ENCODE results near the gene HSD17B14. TPM values are rescaled to one million over a fixed set of nuclear protein-coding genes. Genes with fewer than 3 reads are reported as not detected.

The HSD17B14 gene
- total RNA-seq, 4 donors from 2014 or later, result 6.4 to 19.0 (median 13.8) TPM

DNA sequence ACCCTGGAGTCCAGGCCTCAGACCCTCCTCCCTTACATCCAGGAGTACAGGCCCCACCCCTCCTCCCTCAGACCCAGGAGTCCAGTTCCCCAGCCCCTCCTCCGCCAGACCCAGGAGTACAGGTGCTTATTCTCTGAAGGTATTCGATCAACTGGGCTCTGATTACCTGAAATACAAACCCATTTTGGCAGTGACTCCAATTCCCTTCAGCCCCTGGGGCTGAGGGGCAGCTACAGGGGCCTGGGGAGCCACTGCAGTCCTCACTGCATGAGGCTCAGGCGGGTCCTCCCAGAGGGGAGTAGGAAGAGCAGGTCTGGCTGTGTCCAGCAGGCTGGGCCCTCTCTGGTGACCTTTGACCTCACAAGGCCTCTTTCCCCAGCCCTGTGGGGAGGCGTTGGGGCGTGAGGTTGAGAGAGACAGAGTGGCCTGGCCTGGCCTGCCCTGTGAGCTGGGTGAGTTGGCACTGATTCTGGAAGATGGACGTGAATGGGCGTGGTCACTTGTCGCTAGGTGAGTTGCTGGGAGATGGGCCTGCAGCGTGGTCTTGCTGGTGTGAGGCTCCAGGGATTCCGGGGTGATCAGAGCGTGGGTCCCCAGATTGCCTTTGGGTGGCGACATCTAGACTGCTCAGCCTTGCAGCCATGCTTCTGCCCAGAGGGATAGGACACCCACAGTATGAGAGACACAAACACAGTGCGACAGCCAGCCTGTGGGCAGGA lies 28.5 kb downstream of the HSD17B14 start:
- TF ChIP-seq, protein P1, sequence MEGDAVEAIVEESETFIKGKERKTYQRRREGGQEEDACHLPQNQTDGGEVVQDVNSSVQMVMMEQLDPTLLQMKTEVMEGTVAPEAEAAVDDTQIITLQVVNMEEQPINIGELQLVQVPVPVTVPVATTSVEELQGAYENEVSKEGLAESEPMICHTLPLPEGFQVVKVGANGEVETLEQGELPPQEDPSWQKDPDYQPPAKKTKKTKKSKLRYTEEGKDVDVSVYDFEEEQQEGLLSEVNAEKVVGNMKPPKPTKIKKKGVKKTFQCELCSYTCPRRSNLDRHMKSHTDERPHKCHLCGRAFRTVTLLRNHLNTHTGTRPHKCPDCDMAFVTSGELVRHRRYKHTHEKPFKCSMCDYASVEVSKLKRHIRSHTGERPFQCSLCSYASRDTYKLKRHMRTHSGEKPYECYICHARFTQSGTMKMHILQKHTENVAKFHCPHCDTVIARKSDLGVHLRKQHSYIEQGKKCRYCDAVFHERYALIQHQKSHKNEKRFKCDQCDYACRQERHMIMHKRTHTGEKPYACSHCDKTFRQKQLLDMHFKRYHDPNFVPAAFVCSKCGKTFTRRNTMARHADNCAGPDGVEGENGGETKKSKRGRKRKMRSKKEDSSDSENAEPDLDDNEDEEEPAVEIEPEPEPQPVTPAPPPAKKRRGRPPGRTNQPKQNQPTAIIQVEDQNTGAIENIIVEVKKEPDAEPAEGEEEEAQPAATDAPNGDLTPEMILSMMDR (IDR thresholded peaks at IDR 0.05; ENCODE audit: low read depth), result no peak

- TF ChIP-seq, protein P1 (IDR thresholded peaks at IDR 0.05; ENCODE audit: low read depth), result no peak
Measured at GRCh38 chr19:48806818-48807589, 29.3 kb downstream of the HSD17B14 start.

GRCh38 chr19:48806518-48806817 lies 29.8 kb downstream of the HSD17B14 start:
- TF ChIP-seq, protein P1 (IDR thresholded peaks at IDR 0.05; ENCODE audit: low read depth), result no peak

DNA sequence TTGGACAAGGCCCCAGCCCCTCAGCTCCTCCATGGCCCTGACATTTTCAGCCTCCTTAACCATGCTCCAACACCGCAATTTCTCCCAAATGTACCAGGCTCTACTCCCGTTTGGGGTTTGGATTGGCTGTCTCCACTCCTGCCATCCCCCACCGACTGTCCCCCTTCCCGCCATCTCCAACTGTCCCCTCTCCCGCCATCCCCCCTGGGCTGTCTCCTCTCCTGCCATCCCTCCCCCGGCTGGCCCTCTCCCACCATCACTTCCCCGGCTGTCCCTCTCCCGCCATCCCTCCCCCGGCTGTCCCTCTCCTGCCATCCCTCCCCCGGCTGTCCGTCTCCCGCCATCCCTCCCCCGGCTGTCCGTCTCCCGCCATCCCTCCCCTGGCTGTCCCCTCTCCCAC lies 30.8 kb downstream of the HSD17B14 start:
- TF ChIP-seq, protein P1 (IDR thresholded peaks at IDR 0.05; ENCODE audit: low read depth), result no peak

DNA sequence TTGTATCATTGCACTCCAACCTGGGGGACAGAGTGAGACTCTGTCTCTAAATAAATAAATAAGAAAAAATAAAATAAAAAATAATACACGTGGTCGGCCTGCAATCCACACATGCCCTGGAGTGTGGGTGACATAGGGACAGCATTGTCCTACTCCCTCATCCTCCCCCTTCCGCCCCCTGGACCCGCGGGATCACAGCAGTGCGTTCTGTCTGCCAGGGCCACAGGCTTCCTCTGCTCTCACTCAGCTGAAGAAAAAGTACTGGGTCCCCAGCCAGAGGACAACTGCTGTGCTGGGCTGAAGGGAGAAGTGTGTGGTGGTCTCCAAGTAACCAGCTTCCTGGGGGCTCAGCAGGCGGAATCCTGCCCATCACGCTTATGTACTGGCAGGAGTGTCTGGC lies 31.8 kb downstream of the HSD17B14 start:
- TF ChIP-seq, protein P1 (IDR thresholded peaks at IDR 0.05; ENCODE audit: low read depth), result no peak

DNA sequence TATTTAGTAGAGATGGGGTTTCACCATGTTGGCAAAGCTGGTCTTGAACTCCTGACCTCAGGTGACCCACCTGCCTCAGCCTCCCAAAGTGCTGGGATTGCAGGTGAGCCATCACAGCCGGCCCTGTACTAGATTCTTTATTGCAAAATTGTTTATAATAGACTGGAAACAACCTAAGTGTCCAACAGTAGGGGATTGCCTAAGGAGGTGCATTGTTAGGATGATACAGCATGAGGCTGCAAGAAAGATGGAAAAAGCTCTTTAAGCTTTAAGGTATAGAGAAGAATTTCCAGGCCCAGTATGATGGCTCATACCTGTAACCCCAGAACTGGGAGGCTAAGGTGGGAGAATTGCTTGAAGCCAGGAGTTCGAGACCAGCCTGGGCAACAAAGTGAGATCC lies 33.7 kb downstream of the HSD17B14 start:
- TF ChIP-seq, protein P1 (IDR thresholded peaks at IDR 0.05; ENCODE audit: low read depth), result no peak

Measured in subcutaneous adipose tissue (tissue), 4 donors.